ENCODE data around the gene SLC22A15.
"Not testable (repeated sequence)": the region's sequence is repeated elsewhere in the genome, so short reads cannot be mapped to it uniquely, and the experiment has no call there.

Gene SLC22A15

DNA sequence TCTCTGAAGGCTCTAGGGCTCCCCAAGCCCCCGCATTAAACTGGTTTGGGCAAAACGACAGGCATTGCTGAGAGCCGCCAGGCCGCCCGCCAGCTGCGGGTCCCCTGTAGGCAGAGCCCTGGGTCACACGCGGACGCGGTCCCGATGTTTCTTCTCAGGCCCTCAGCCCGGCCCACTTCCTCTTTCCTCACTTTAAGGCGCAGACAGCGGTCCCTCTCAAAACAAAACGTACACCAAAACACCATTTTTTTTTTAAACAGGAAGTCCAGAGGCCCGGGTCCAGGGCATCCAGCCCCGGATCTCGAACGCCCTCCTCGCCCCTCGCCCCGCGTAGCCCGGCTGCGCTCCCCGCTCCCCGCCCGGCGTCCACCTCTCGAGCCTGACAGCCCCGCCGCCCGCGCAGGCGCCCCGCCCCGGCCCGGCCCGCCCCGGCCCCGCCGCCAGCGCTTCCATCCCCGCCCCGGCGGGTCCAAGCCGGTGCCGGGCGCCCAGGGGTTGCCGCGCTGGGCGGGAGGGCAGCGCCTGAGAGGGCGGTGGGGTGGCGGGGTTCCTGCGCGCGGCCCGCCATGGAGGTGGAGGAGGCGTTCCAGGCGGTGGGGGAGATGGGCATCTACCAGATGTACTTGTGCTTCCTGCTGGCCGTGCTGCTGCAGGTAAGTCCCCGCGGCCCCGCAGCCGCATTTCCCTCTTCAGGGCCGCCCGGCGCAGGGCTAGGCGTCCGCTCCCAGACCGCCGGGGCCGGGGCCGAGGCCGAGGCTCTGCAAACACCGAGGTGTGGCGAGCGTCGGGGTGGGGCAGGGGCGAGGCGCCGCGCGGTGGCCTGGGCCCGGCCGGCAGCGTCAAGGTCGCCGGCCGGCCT is at the start of gene SLC22A15:
Gene SLC22A15 (plus strand): TSS at position 452 of the 859 bp plus-strand sequence. CDS start 115 bp downstream, at position 567.
- DNase-seq, result peak; percentile 88

- DNase-seq, result no peak
These were observed 48.3 kb upstream of the SLC22A15 start for GRCh38 chr1:115927971-115928370.

DNA sequence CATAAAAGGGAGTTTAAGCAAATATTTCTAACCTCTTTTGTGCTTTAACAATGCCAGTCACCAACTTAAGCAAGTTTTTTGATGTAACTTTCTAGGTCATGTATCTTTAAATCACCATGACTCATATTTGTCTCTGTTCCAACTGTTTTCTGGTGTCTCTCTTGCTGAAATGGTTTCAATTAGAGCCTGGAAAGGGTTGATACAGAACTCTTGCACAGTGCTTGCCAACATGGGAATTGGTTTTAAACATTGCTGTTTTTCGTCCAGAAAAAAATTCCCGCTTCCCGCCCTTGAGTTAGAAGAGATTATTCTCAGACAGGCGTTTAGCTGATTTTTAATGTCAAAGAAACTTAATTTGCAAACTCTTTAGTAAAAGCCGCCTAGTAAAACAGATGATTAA is 46.4 kb upstream of the SLC22A15 start:
- peak; percentile 35 for DNase-seq

DNA sequence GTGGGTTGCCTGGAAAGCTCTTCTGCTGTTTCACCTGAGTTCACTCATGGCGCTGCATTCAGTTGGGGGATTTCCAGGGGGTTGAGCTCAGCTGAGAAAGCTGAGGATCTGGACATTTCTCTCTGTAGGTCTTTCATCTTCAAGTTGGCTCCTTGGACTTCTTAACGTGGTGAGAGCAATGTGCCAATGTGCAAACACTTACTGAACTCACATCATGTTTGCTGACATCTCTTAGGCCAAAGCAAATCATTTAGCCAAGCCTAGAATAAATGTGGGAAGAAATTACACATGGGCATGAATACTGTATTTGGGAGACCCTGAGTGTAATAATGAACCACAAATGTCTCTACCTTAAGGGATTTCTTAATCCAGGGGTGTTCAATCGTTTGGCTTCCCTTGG is 42.7 kb upstream of the SLC22A15 start:
- DNase-seq, result no peak

GRCh38 chr1:115939455-115939854 is 36.9 kb upstream of the SLC22A15 start:
- DNase-seq, result no peak

GRCh38 chr1:115946116-115946515 is 30.2 kb upstream of the SLC22A15 start:
- DNase-seq, result no peak

DNA sequence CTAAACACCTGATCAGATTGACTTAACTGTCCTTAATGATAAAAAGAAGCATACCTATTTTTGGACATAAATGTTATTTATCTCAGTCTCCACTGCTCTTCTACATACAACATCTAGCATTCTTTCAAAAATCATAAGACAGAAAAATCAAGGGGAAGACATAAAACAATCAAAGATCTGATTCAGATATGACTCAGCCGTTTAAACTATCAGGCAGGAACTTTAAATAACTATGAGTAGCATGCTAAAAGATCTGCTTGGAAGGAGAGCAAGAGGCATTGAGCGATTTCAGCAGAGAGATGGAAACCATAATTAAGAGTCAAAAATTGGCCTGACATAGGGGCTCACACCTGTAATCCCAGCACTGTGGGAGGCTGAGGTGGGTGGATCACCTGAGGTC is 27.2 kb upstream of the SLC22A15 start:
- no peak for DNase-seq

GRCh38 chr1:115951560-115951959 is 24.8 kb upstream of the SLC22A15 start:
- DNase-seq, result peak; percentile 6

DNA sequence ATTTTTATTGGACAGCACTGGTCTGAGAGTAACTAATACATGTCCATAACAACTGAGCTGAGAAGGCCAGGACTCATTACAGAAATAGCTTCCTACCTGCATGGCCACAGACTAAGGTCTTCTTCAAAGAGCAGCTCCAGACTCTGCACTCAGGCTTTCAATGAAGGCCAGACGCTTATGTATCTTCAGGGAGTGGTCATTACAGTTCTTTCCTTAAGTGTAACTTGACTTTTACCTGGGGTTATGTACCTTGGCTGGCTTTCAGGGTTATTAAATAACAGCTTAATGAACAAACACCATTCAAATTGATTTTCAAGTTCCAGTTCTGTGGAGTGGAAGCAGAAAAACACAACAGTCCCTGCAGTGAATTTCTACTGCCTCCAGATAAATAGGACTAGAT is 23.8 kb upstream of the SLC22A15 start:
- no peak for DNase-seq

- DNase-seq, result no peak
These were observed 23.1 kb upstream of the SLC22A15 start for GRCh38 chr1:115953180-115953579.

DNA sequence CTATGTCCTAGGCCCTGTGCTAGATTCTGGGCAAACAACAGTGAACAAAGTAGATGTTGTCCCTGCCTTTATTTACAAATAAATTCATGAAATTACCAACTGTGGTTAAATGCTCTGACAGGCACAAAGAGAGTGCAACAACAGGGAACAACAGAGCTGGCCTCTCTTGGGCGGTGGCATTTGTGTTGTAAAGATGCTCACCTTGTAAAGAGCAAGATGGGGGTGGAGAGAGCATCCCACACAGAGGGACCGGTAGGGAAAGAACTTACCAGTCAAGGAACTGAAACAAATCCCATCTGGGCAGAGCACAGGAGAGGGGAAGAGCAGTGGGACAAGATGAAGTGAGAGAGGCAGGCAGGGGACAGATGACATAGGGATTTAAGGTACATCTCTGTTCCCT is 21.6 kb upstream of the SLC22A15 start:
- DNase-seq, result no peak

GRCh38 chr1:115955228-115955627 is 21.1 kb upstream of the SLC22A15 start:
- DNase-seq, result no peak

GRCh38 chr1:115958866-115959265 is 17.4 kb upstream of the SLC22A15 start:
- DNase-seq, result no peak

DNA sequence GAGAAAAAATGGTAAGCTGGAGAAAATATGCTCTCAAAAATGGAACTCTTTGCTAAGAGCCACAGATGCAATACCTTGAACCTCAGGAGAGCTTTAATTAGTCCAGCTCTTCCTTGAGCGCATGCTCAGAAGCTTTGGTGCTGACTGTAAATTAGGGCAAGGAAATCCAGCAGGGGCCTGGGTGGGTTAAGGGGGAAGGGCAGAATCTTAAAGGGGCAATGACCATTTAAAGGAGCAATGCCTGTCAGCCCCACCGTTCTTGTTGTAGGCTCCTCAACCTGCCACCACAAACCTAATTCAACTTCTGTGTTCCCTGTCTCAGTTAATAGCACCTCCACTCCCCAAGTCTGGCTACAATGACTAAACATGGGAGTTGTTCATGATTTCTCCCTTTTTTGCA is 6.8 kb upstream of the SLC22A15 start:
- peak; percentile 75 for DNase-seq

DNA sequence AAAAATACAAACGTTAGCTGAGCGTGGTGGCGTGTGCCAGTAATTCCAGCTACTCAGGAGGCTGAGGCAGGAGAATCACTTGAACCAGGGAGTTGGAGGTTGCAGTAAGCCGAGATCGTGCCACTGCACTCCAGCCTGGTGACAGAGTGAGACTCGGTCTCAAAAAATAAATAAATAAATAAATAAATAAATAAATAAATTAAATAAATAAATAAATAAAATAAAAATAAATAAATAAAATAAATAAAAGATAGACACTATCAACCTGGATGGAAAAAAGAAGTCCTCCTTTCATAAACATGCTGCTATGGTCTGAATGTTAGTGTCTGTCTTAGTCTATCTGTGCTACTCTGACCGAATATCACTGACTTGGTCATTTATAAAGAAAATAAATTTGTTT is 4.5 kb upstream of the SLC22A15 start:
- DNase-seq, result not testable (repeated sequence)

DNA sequence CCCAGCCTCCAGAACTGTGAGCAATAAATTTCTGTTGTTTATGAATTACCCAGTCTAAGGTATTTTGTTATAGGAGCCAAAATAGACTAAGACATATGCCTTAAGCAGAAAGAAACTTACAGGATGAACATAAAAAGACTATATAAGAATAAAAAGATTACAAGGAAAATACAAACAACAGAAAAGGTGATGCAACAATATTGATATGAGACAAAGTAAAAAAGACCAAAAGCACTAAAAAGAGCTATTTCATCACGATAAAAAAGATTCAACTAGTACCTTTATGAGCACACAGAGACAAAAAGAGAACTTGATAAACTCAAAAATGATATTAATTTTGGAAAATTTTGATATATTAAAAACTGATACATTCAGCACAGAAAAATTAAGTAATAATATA is 3.2 kb upstream of the SLC22A15 start:
- DNase-seq, result no peak

DNA sequence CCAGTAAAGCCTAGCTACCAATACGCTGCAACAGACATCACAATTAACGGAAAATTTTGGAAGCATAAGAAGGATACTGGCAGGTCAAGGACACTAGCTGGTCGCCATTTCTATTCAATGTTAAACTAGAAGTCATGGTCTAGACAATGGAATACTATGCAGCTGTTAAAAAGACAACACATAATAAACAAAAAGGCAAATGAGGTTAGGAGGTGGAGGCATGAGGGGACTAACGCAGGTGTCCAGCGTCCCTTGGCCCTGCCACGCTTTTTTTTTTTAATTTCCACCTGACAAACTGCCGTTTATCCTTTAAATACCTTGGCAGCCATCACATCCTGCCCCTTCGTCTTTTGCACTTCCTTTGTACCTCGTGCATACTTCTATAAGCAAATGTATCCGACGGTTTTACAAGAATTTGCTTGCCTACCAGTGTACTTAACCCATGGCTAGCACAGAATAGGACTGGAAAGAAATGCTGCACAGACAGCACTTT is 698 bp upstream of the SLC22A15 start:
- no peak for DNase-seq

- peak; percentile 47 for DNase-seq
These were observed 697 bp downstream of the SLC22A15 start for GRCh38 chr1:115976921-115977498.

- peak; percentile 79 for DNase-seq
These were observed 1.4 kb downstream of the SLC22A15 start for GRCh38 chr1:115977499-115978258.

- peak; percentile 39 for DNase-seq
These were observed 2.1 kb downstream of the SLC22A15 start for GRCh38 chr1:115978292-115978941.

- DNase-seq, result no peak
These were observed 3.8 kb downstream of the SLC22A15 start for GRCh38 chr1:115980156-115980555.

- peak; percentile 75 for DNase-seq
These were observed 5.0 kb downstream of the SLC22A15 start for GRCh38 chr1:115980998-115981993.
